ENCODE results near the gene ELF5.

ELF5 gene

GRCh38 chr11:34549271-34549670, 35.7 kb upstream of the ELF5 start:
- no peak for TF ChIP-seq CTCF (IDR thresholded peaks at IDR 0.05; ENCODE audit: control extremely low read depth, extremely low read depth, low read depth, missing control alignments)
- POLR2A ChIA-PET = no interaction called here
- CTCF ChIA-PET = interaction anchor here (1.2 to 2.8 kb wide), 3 partner anchors 9 to 37 kb away, joined by 4 to 8 read pairs (median 4); no protein-coding TSS in a partner anchor
- no peak for DNase-seq (ENCODE audit: extremely low spot score)

DNA sequence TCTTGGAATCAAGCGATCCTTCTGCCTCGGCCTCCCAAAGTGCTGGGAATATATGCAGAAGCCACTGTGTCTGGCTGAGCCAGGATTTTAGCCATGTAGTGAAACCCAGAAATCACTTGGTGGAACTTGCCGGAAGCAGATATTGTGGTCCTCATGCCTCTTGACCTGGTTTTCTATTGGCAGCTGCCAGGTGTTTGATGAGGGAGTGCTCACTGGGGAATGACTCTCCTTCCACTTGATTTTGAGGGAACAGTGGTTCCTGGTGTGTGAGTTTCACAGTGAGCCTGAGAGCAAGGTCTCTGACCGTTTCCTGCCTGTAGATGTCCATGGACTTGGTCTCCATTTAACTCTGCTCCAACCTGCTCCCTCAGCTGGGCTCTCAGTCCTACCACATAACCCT, 34.7 kb upstream of the ELF5 start:
- POLR2A ChIA-PET = no interaction called here
- DNase-seq (ENCODE audit: extremely low spot score) = no peak
- no peak for TF ChIP-seq CTCF (IDR thresholded peaks at IDR 0.05; ENCODE audit: control extremely low read depth, extremely low read depth, low read depth, missing control alignments)
- CTCF ChIA-PET = interaction anchor here (1.2 to 2.8 kb wide), 4 partner anchors 10 to 58 kb away, joined by 3 to 8 read pairs (median 4); no protein-coding TSS in a partner anchor

GRCh38 chr11:34546511-34547209, 33.1 kb upstream of the ELF5 start:
- no peak for DNase-seq (ENCODE audit: extremely low spot score)
- ChIA-PET CTCF (interaction anchor here (1.3 to 2.8 kb wide), 3 partner anchors 11 to 866 kb away, joined by 3 to 8 read pairs (median 7); no protein-coding TSS in a partner anchor), POLR2A (no interaction called here)
- no peak for TF ChIP-seq CTCF (IDR thresholded peaks at IDR 0.05; ENCODE audit: control extremely low read depth, extremely low read depth, low read depth, missing control alignments)

GRCh38 chr11:34542089-34542488, 28.5 kb upstream of the ELF5 start:
- DNase-seq (ENCODE audit: extremely low spot score) = no peak
- ChIA-PET CTCF (interaction anchor here (1.5 to 2.4 kb wide), 2 partner anchors 29 to 44 kb away, joined by 4 to 7 read pairs; partner anchors contain the start of gene ELF5), POLR2A (no interaction called here)
- no peak for TF ChIP-seq CTCF (IDR thresholded peaks at IDR 0.05; ENCODE audit: control extremely low read depth, extremely low read depth, low read depth, missing control alignments)

GRCh38 chr11:34540870-34541269, 27.3 kb upstream of the ELF5 start:
- POLR2A ChIA-PET = no interaction called here
- no peak for TF ChIP-seq CTCF (IDR thresholded peaks at IDR 0.05; ENCODE audit: control extremely low read depth, extremely low read depth, low read depth, missing control alignments)

GRCh38 chr11:34537636-34538035, 24.0 kb upstream of the ELF5 start:
- no peak for TF ChIP-seq CTCF (IDR thresholded peaks at IDR 0.05; ENCODE audit: control extremely low read depth, extremely low read depth, low read depth, missing control alignments)
- ChIA-PET CTCF (interaction anchor here (2.1 kb wide), 1 partner anchor 24 kb away, joined by 8 read pairs; the partner anchor contains the start of gene ELF5), POLR2A (no interaction called here)
- no peak for DNase-seq (ENCODE audit: extremely low spot score)

More at GRCh38 chr11:34540870-34541269, 27.3 kb upstream of the ELF5 start:
- DNase-seq (ENCODE audit: extremely low spot score) = no peak
- CTCF ChIA-PET = interaction anchor here (1.5 to 2.4 kb wide), 2 partner anchors 28 to 46 kb away, joined by 4 to 7 read pairs; partner anchors contain the start of gene ELF5

Data from GM10248 (cell line).